ENCODE results near the gene KRTAP1-5. TPM values are rescaled to one million over a fixed set of nuclear protein-coding genes. Genes with fewer than 3 reads are reported as not detected.

The KRTAP1-5 gene
- total RNA-seq, 1 donor from 2014 or later: not detected

- Mint-ChIP-seq H3K27me3 (ENCODE audit: unreplicated experiment) (no peaks in the 10 kb centered on the region), H3K4me3 (ENCODE audit: unreplicated experiment) (no peak overlapping the region), H3K36me3 (ENCODE audit: low read depth, unreplicated experiment) (no peaks in the 10 kb centered on the region), H3K27ac (ENCODE audit: unreplicated experiment) (no peak overlapping the region), H3K4me1 (ENCODE audit: unreplicated experiment) (peaks cover 8% of the 10 kb centered on the region), H3K9me3 (ENCODE audit: unreplicated experiment) (no peaks in the 10 kb centered on the region)
- DNase-seq (ENCODE audit: low spot score): no peak
- TF ChIP-seq CTCF (IDR thresholded peaks at IDR 0.05; ENCODE audit: unreplicated experiment): no peak
Observed at GRCh38 chr17:40981115-40981514, 45.9 kb downstream of the KRTAP1-5 start.

- H3K4me1 Mint-ChIP-seq (ENCODE audit: unreplicated experiment): peaks cover 8% of the 10 kb centered on the region
- H3K27ac Mint-ChIP-seq (ENCODE audit: unreplicated experiment): no peak overlapping the region
- no peak for DNase-seq (ENCODE audit: low spot score)
- no peak overlapping the region for H3K4me3 Mint-ChIP-seq (ENCODE audit: unreplicated experiment)
- TF ChIP-seq CTCF (IDR thresholded peaks at IDR 0.05; ENCODE audit: unreplicated experiment): no peak
- H3K36me3 Mint-ChIP-seq (ENCODE audit: low read depth, unreplicated experiment): no peaks in the 10 kb centered on the region
- H3K27me3 Mint-ChIP-seq (ENCODE audit: unreplicated experiment): no peaks in the 10 kb centered on the region
- no peaks in the 10 kb centered on the region for H3K9me3 Mint-ChIP-seq (ENCODE audit: unreplicated experiment)
Observed at GRCh38 chr17:40980596-40980995, 46.4 kb downstream of the KRTAP1-5 start.

GRCh38 chr17:40980117-40980516, 46.9 kb downstream of the KRTAP1-5 start:
- H3K27ac Mint-ChIP-seq (ENCODE audit: unreplicated experiment): no peak overlapping the region
- no peak for TF ChIP-seq CTCF (IDR thresholded peaks at IDR 0.05; ENCODE audit: unreplicated experiment)

GRCh38 chr17:40978575-40979151, 48.3 kb downstream of the KRTAP1-5 start:
- no peak for TF ChIP-seq CTCF (IDR thresholded peaks at IDR 0.05; ENCODE audit: unreplicated experiment)
- Mint-ChIP-seq H3K27me3 (ENCODE audit: unreplicated experiment) (no peaks in the 10 kb centered on the region), H3K36me3 (ENCODE audit: low read depth, unreplicated experiment) (no peaks in the 10 kb centered on the region), H3K9me3 (ENCODE audit: unreplicated experiment) (no peaks in the 10 kb centered on the region), H3K27ac (ENCODE audit: unreplicated experiment) (no peak overlapping the region), H3K4me1 (ENCODE audit: unreplicated experiment) (peaks cover 4% of the 10 kb centered on the region), H3K4me3 (ENCODE audit: unreplicated experiment) (no peak overlapping the region)
- DNase-seq (ENCODE audit: low spot score): no peak

More at GRCh38 chr17:40980117-40980516, 46.9 kb downstream of the KRTAP1-5 start:
- Mint-ChIP-seq H3K36me3 (ENCODE audit: low read depth, unreplicated experiment) (no peaks in the 10 kb centered on the region), H3K27me3 (ENCODE audit: unreplicated experiment) (no peaks in the 10 kb centered on the region), H3K4me1 (ENCODE audit: unreplicated experiment) (peaks cover 8% of the 10 kb centered on the region), H3K4me3 (ENCODE audit: unreplicated experiment) (no peak overlapping the region), H3K9me3 (ENCODE audit: unreplicated experiment) (no peaks in the 10 kb centered on the region)
- DNase-seq (ENCODE audit: low spot score): no peak

Other genes starting within 250 kb of the KRTAP1-5 start
- gene KRT27, start 244.7 kb downstream of the KRTAP1-5 start, total RNA-seq (ENCODE audit: unreplicated experiment): not detected
- gene KRT28, start 227.2 kb downstream of the KRTAP1-5 start, total RNA-seq (ENCODE audit: unreplicated experiment): not detected
- gene KRT10, start 204.6 kb downstream of the KRTAP1-5 start, total RNA-seq (ENCODE audit: unreplicated experiment): 28.2 TPM
- gene KRT12, start 160.0 kb downstream of the KRTAP1-5 start, total RNA-seq (ENCODE audit: unreplicated experiment): not detected
- not detected for gene KRT20, start 142.0 kb downstream of the KRTAP1-5 start, total RNA-seq (ENCODE audit: unreplicated experiment)
- gene KRT23, start 89.6 kb downstream of the KRTAP1-5 start, total RNA-seq (ENCODE audit: unreplicated experiment): not detected
- 0.15 TPM for gene KRT39, start 60.3 kb downstream of the KRTAP1-5 start, total RNA-seq (ENCODE audit: unreplicated experiment)
- gene KRT40, start 42.9 kb downstream of the KRTAP1-5 start, total RNA-seq (ENCODE audit: unreplicated experiment): not detected
- not detected for gene KRTAP3-3, start 33.0 kb downstream of the KRTAP1-5 start, total RNA-seq (ENCODE audit: unreplicated experiment)
- gene KRTAP3-2, start 27.3 kb downstream of the KRTAP1-5 start, total RNA-seq (ENCODE audit: unreplicated experiment): not detected
- not detected for gene KRTAP3-1, start 18.1 kb downstream of the KRTAP1-5 start, total RNA-seq (ENCODE audit: unreplicated experiment)
- not detected for gene KRTAP1-4, start 3.0 kb upstream of the KRTAP1-5 start, total RNA-seq (ENCODE audit: unreplicated experiment)
- not detected for gene KRTAP1-3, start 7.7 kb upstream of the KRTAP1-5 start, total RNA-seq (ENCODE audit: unreplicated experiment)
- not detected for gene KRTAP1-1, start 14.2 kb upstream of the KRTAP1-5 start, total RNA-seq (ENCODE audit: unreplicated experiment)
- not detected for gene KRTAP2-1, start 20.1 kb upstream of the KRTAP1-5 start, total RNA-seq (ENCODE audit: unreplicated experiment)
- gene KRTAP2-2, start 28.0 kb upstream of the KRTAP1-5 start, total RNA-seq (ENCODE audit: unreplicated experiment): not detected
- not detected for gene KRTAP2-3, start 32.9 kb upstream of the KRTAP1-5 start, total RNA-seq (ENCODE audit: unreplicated experiment)
- gene KRTAP2-4, start 38.7 kb upstream of the KRTAP1-5 start, total RNA-seq (ENCODE audit: unreplicated experiment): not detected
- gene KRTAP4-7, start 56.9 kb upstream of the KRTAP1-5 start, total RNA-seq (ENCODE audit: unreplicated experiment): not detected
- not detected for gene KRTAP4-8, start 70.9 kb upstream of the KRTAP1-5 start, total RNA-seq (ENCODE audit: unreplicated experiment)
- not detected for gene KRTAP4-16, start 75.0 kb upstream of the KRTAP1-5 start, total RNA-seq (ENCODE audit: unreplicated experiment)
- gene KRTAP4-9, start 78.2 kb upstream of the KRTAP1-5 start, total RNA-seq (ENCODE audit: unreplicated experiment): not detected
- not detected for gene KRTAP4-11, start 91.2 kb upstream of the KRTAP1-5 start, total RNA-seq (ENCODE audit: unreplicated experiment)
- not detected for gene KRTAP4-12, start 97.0 kb upstream of the KRTAP1-5 start, total RNA-seq (ENCODE audit: unreplicated experiment)
- gene KRTAP4-6, start 113.3 kb upstream of the KRTAP1-5 start, total RNA-seq (ENCODE audit: unreplicated experiment): not detected
- not detected for gene KRTAP4-5, start 122.6 kb upstream of the KRTAP1-5 start, total RNA-seq (ENCODE audit: unreplicated experiment)
- gene KRTAP4-4, start 133.5 kb upstream of the KRTAP1-5 start, total RNA-seq (ENCODE audit: unreplicated experiment): not detected
- gene KRTAP4-3, start 141.0 kb upstream of the KRTAP1-5 start, total RNA-seq (ENCODE audit: unreplicated experiment): not detected
- gene KRTAP4-2, start 151.0 kb upstream of the KRTAP1-5 start, total RNA-seq (ENCODE audit: unreplicated experiment): not detected
- not detected for gene KRTAP4-1, start 157.7 kb upstream of the KRTAP1-5 start, total RNA-seq (ENCODE audit: unreplicated experiment)
- gene KRTAP9-1, start 162.7 kb upstream of the KRTAP1-5 start, total RNA-seq (ENCODE audit: unreplicated experiment): not detected
- not detected for gene KRTAP9-2, start 199.4 kb upstream of the KRTAP1-5 start, total RNA-seq (ENCODE audit: unreplicated experiment)
- gene KRTAP9-3, start 205.2 kb upstream of the KRTAP1-5 start, total RNA-seq (ENCODE audit: unreplicated experiment): not detected
- gene KRTAP9-8, start 210.8 kb upstream of the KRTAP1-5 start, total RNA-seq (ENCODE audit: unreplicated experiment): not detected
- gene KRTAP9-4, start 222.5 kb upstream of the KRTAP1-5 start, total RNA-seq (ENCODE audit: unreplicated experiment): not detected
- gene KRTAP9-9, start 228.2 kb upstream of the KRTAP1-5 start, total RNA-seq (ENCODE audit: unreplicated experiment): not detected
- gene KRTAP9-6, start 238.2 kb upstream of the KRTAP1-5 start, total RNA-seq (ENCODE audit: unreplicated experiment): not detected
- not detected for gene KRTAP9-7, start 248.5 kb upstream of the KRTAP1-5 start, total RNA-seq (ENCODE audit: unreplicated experiment)